AG09309 (cell line): ENCODE data around the gene FAM222B.

Source experiments
- DNase-seq: peaks from one replicate; pipeline ENCODE4 v3.0.0-alpha.2; 2010; ENCODE audit warnings: low read depth
- H3K4me3 ChIP-seq: 2 replicates; pipeline ENCODE4 v1.5.1; 2011; ENCODE audit warnings: mild to moderate bottlenecking, low read depth, low read length, moderate library complexity; ENCODE audit not compliant: control insufficient read depth
- CTCF ChIP-seq: IDR thresholded peaks from 2 replicates; pipeline ENCODE4 v1.5.1; 2011; ENCODE audit warnings: mild to moderate bottlenecking, low read depth, low read length, inconsistent platforms; ENCODE audit not compliant: insufficient read depth, control insufficient read depth; ENCODE audit errors: missing control alignments

The FAM222B gene

GRCh38 chr17:28747051-28747691, 95.4 kb downstream of the FAM222B start:
- DNase-seq = no peak
- TF ChIP-seq CTCF = no peak

GRCh38 chr17:28746611-28747050, 96.0 kb downstream of the FAM222B start:
- no peak for DNase-seq
- TF ChIP-seq CTCF = no peak
- H3K4me3 ChIP-seq = no peak overlapping the region

More at GRCh38 chr17:28747051-28747691, 95.4 kb downstream of the FAM222B start:
- H3K4me3 ChIP-seq = no peak overlapping the region

- no peak for TF ChIP-seq CTCF
- H3K4me3 ChIP-seq = peak overlapping the region; percentile 83
- DNase-seq = no peak
These were observed 96.7 kb downstream of the FAM222B start for GRCh38 chr17:28745786-28746411.

- peak overlapping the region; percentile 83 for H3K4me3 ChIP-seq
- no peak for DNase-seq
- TF ChIP-seq CTCF = no peak
These were observed 97.4 kb downstream of the FAM222B start for GRCh38 chr17:28744972-28745785.

GRCh38 chr17:28744104-28744971, 98.3 kb downstream of the FAM222B start:
- H3K4me3 ChIP-seq = peak overlapping the region; percentile 83
- TF ChIP-seq CTCF = no peak
- no peak for DNase-seq
